Measurements from ENCODE around the gene ZKSCAN4. TPM values are rescaled to one million over a fixed set of nuclear protein-coding genes. Genes with fewer than 3 reads are reported as not detected.
A peak's percentile ranks its signal among the peaks of the same experiment; 100 is the strongest.

The ZKSCAN4 gene
- total RNA-seq, 1 experiment from 2014 or later, result 4.6 TPM

GRCh38 chr6:28258877-28259777 lies 7.1 kb upstream of the ZKSCAN4 start, which contains the start of gene NKAPL:
NKAPL (plus strand) TSS chr6:28259297; CDS start chr6:28259372, 75 bp downstream.
- no peak for DNase-seq (ENCODE audit: low read depth, low spot score)
- in situ Hi-C loops (cut with HindIII; ENCODE audit: low pct_unique_long_range_greater_than_20kb, low sequenced_read_pairs), result no loop called here

DNA sequence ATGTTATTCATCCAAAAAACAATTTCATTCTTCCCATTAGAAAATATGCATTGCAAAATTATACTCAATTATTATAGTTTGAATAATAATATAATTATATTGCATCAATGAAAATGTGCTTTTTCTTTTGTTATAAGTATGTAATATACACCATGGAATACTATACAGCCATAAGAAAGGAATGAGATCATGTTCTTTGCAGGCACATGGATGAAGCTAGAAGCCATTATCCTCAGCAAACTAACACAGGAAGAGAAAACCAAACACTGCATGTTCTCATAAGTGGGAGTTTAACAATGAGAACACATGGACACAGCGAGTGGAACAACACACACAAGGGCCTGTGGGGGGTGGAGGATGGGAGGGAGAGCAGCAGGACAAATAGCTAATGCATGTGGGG lies 5.0 kb upstream of the ZKSCAN4 start:
- in situ Hi-C loops (cut with HindIII; ENCODE audit: low pct_unique_long_range_greater_than_20kb, low sequenced_read_pairs), result no loop called here
- DNase-seq (ENCODE audit: low read depth, low spot score), result no peak

GRCh38 chr6:28254121-28254519 lies 2.1 kb upstream of the ZKSCAN4 start:
- DNase-seq (ENCODE audit: low read depth, low spot score), result no peak
- in situ Hi-C loops (cut with HindIII; ENCODE audit: low pct_unique_long_range_greater_than_20kb, low sequenced_read_pairs), result no loop called here

DNA sequence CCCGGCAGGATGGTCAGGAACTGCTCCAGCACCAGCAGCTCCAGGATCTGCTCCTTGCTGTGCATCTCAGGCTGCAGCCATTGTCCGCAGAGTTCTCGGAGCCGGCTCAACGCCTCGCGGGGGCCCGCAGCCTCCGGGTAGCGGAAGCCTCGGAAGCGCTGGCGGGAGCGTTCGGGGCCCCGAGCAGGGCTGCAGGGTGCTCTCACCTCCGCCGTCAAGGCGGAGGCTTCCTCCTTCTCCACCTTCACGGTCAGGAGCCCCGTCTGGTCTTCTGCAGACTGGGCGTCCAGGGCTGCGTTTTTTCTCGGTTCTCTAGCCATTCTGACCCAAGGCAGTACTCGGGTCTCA lies 434 bp downstream of the ZKSCAN4 start:
- in situ Hi-C loops (cut with HindIII; ENCODE audit: low pct_unique_long_range_greater_than_20kb, low sequenced_read_pairs), result no loop called here
- no peak for DNase-seq (ENCODE audit: low read depth, low spot score)

- DNase-seq (ENCODE audit: low read depth, low spot score), result no peak
- in situ Hi-C loops (cut with HindIII; ENCODE audit: low pct_unique_long_range_greater_than_20kb, low sequenced_read_pairs), result no loop called here
Observed at GRCh38 chr6:28250747-28251146, 1.3 kb downstream of the ZKSCAN4 start.

GRCh38 chr6:28248916-28249315 lies 3.2 kb downstream of the ZKSCAN4 start:
- no peak for DNase-seq (ENCODE audit: low read depth, low spot score)
- in situ Hi-C loops (cut with HindIII; ENCODE audit: low pct_unique_long_range_greater_than_20kb, low sequenced_read_pairs), result no loop called here

DNA sequence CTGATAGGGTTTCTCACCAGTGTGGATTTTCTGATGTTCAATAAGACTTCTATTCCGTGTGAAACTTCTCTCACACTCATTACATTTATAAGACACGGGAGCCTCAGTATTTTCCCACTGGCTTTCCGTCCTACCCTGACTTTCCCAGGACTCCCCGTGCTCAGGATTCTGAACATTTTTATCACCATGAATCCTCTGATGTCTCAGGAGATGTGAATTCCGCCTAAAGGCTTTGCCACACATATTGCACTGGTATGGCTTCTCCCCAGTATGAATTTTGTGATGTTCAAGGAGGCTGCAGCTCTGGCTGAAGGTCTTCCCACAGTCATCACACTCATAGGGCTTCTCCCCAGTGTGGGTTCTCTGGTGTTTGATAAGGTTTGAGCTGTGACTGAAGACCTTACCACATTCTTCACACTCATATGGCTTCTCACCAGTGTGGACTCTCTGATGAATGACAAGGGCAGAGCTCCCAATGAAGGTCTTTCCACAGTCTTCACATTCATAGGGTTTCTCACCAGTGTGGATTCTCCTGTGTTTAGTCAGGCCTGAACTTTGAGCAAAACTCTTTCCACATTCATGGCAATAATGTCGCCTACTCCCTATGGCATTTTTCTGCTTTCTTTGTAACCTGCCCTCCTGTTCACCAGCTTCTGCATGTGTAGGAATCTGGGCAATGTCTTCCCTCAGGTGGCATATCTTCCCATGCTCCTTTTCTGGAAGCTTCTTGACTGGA lies 6.7 kb downstream of the ZKSCAN4 start:
- DNase-seq (ENCODE audit: low read depth, low spot score), result no peak
- in situ Hi-C loops (cut with HindIII; ENCODE audit: low pct_unique_long_range_greater_than_20kb, low sequenced_read_pairs), result no loop called here

DNA sequence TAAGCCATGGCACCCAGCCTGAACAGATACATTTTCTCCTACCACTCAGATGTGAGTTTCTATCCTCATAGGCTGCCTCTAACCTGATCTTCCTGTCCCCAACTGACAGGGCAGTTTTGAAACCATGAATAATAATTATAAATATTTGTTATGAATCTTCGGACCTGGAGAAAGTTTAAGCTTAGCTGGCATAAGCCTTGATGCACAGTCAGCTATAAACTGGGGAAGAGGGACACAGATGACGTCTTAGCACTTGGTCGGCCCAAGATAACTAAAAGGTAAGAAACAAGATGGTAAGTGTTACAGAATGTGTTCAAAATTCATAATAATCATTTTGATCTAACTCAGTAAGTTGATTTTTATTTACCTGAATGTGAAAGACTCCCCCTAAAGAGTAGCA lies 8.1 kb downstream of the ZKSCAN4 start:
- in situ Hi-C loops (cut with HindIII; ENCODE audit: low pct_unique_long_range_greater_than_20kb, low sequenced_read_pairs), result no loop called here

GRCh38 chr6:28240471-28240870 lies 11.6 kb downstream of the ZKSCAN4 start:
- in situ Hi-C loops (cut with HindIII; ENCODE audit: low pct_unique_long_range_greater_than_20kb, low sequenced_read_pairs), result no loop called here

More for the DNA sequence above, 8.1 kb downstream of the ZKSCAN4 start:
- no peak for DNase-seq (ENCODE audit: low read depth, low spot score)

DNA sequence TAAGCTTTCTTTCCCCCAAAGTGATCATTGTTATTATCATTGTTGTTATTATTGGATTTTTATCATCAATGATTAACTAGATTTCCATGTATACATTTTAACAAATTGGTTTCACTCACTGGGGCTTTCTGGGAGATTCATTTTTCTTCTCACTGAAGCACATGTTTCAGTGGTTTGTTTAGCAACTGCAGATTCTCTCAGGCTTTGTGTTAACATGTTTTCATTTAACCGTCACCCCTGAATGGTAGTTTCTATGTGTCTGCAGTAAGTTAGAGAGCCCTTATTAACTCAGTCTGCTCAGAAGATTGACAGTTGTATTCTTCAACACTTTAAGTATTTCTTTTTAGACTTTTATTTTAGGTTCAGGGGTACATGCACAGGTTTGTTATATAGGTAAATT lies 12.4 kb downstream of the ZKSCAN4 start:
- no peak for DNase-seq (ENCODE audit: low read depth, low spot score)
- in situ Hi-C loops (cut with HindIII; ENCODE audit: low pct_unique_long_range_greater_than_20kb, low sequenced_read_pairs), result no loop called here

More at GRCh38 chr6:28240471-28240870, 11.6 kb downstream of the ZKSCAN4 start:
- DNase-seq (ENCODE audit: low read depth, low spot score), result no peak

DNA sequence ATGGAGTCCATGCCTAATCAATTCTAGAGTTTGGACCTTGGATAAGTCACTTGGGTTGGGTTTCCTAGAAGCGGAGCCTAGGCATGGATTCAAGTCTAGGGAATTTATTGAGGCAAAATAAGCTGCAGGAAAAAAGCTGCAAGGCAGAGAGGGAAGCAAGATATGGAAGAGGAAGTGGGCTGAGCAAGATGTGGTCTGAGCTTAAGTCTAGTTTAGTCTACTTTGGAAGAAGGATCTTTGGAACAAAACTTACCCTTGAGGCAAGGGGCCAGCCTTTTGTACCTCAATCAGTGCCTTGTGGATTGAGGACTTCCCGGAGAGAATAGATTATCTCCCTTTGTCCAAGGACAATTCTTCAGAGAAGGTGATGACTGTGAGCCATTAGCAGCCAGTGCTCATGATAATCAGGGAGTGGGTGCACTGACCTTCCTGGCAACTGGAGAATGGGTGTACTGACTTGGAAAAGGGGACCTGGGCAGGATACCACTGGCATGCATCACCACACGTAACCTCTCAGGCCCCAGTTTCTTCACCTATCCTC lies 16.1 kb downstream of the ZKSCAN4 start:
- in situ Hi-C loops (cut with HindIII; ENCODE audit: low pct_unique_long_range_greater_than_20kb, low sequenced_read_pairs), result no loop called here
- no peak for DNase-seq (ENCODE audit: low read depth, low spot score)

DNA sequence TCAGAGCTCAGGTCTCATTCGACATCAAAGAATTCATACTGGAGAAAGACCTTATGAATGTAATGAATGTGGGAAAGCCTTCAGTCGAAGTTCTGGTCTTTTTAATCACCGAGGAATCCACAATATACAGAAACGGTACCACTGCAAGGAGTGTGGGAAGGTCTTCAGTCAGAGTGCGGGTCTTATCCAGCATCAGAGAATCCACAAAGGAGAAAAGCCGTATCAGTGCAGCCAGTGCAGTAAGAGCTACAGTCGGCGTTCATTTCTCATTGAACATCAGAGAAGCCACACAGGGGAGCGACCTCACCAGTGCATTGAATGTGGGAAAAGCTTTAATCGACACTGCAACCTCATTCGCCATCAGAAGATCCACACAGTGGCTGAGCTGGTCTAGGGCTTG lies 19.3 kb downstream of the ZKSCAN4 start:
- DNase-seq (ENCODE audit: low read depth, low spot score), result no peak
- in situ Hi-C loops (cut with HindIII; ENCODE audit: low pct_unique_long_range_greater_than_20kb, low sequenced_read_pairs), result no loop called here

DNA sequence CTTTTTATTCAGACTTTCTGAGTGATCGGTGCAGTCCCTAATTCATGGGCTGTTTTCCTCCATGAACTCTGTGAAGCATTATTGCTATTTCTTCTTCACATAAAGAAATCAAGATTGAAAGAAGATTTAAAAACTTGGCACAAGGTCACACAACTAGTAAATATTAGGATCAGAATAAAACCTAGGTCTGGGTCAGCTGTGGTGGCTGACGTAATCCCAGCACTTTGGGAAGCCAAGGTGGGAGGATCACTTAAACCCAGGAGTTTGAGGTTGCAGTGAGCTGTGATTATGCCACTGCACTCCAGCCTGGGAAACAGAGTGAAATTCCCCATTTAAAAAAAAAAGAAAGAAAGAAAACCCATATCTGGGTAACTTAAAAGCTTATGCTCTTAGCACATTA lies 25.6 kb downstream of the ZKSCAN4 start:
- in situ Hi-C loops (cut with HindIII; ENCODE audit: low pct_unique_long_range_greater_than_20kb, low sequenced_read_pairs), result no loop called here
- DNase-seq (ENCODE audit: low read depth, low spot score), result no peak

DNA sequence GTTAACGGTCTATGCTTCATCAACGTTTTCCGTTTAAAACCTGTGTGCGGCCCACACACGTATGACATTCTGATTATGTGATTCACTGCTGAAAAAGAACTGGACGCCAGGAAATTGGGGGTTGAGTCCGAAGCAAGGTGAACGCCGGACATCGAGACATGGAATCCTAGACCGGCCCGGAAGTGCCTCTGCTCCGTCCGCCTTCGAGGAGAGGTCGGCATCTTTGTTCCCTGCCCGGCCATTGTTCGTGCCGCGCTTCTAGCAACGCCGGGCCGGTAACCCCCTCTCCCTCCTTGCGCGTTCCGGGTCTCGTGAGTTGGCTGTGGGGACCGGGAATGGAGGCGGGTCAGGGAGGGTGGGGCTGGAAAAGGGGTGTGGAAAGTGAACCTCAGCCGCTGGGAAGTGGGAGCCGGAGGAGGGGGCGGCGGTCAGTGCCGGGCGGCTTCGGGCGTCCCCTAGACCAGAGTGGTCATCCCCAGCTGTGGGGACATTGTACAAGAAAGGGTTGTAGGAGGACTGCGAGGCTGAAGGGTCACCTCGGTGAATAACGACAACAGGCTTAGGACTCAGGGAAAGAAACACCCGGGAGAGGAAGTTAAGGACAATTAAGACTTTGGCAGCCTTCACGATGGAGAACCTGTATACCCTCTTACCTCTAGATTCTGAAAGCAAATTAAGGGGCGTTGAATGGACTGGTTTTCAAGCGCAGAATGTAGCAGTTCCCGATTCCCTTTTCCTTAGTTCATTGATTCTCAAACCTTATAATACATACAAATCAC lies 26.8 kb downstream of the ZKSCAN4 start, which contains the start of gene ZSCAN9:
ZSCAN9 (plus strand) TSS at position 220 of the 779 bp plus-strand sequence. CDS start 1,810 bp downstream, outside the sequence.
- in situ Hi-C loops (cut with HindIII; ENCODE audit: low pct_unique_long_range_greater_than_20kb, low sequenced_read_pairs), result no loop called here
- DNase-seq (ENCODE audit: low read depth, low spot score), result peak; percentile 79

DNA sequence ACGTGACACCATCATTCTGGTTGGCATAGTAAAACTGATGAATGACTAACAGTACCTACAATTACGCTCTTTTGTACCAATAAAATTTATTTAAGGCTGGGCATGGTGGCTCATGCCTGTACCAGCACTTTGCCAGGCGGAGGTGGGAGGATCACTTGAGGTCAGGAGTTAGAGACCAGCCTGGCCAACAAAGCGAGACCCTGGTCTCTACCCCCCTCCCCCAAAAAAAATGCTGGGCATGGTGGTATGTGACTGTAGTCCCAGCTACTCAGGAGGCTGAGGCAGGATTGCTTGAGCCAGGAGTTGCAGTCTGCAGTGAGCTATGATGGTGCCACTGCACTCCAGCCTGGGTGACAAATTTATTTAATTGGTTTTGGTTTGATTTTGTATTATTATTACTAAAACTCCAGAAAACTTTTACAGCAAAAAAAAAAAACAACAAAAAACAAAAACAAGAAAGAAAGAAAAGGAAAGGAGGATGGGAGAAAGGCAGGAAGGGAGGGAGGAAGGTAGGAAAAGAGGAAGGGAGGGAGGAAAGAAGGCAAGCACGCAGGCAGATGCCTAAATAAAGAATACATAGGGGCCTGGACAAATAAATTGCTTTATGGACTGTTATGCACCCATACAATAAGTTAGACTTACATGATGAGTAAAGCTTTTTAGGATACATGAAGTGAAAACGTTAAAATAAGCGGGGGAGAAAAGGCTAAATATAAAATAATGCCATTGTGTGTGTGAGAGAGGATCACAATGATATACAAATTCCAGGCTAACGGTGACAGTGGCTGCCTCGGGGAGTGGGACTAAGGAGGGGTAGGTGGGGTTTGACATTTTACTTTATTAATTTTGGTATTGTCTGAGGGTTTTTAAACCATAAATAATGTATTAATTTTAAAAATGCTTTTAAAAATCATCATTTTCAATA lies 27.7 kb downstream of the ZKSCAN4 start:
- no peak for DNase-seq (ENCODE audit: low read depth, low spot score)
- in situ Hi-C loops (cut with HindIII; ENCODE audit: low pct_unique_long_range_greater_than_20kb, low sequenced_read_pairs), result no loop called here

DNA sequence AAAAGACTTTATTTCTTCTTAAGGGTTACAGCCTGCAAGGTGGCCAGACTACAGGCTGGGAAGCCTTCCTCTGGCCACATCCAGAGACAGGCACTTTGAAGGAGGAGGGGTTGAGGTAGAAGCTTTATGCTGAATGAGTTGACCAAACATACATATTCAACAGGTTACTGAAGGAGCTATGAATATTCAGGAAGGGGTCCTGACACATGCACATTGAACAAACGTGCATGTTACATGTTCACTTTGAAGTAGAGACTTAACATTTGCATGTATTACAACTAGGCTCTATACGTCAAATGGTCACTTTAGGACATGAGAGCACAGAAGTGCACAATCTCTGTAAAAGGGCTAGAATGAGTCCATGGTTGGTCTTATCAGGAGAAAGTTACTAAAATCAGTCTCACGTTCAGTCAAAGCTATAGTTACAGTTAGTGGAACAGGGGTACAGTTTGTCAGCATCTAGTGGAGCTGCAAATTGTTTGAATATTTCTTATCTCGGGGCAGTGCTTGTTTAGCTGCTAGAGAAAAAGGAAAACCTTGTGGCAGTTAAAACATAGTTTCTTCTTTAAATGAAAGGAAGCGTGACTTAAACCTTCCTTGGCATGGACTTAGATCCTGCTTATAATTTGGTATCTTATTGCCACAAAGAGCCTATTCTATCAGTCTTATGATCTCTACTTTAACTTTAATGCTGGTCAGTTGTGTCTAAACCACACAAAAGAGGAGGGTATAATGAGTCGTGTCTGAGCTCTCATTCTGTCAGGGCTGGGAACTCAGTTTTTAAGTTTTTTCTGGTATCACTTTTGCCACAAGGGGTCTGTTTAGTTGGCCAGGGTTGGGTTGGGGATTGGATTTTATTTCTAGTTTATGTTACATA lies 31.6 kb downstream of the ZKSCAN4 start:
- DNase-seq (ENCODE audit: low read depth, low spot score), result peak; percentile 62

More for the DNA sequence above, 31.6 kb downstream of the ZKSCAN4 start:
- in situ Hi-C loops (cut with HindIII; ENCODE audit: low pct_unique_long_range_greater_than_20kb, low sequenced_read_pairs), result no loop called here

All from SK-MEL-5 (cell line).